ENCODE measurements around the gene MAML2. TPM values are rescaled to one million over a fixed set of nuclear protein-coding genes. Genes with fewer than 3 reads are reported as not detected.

Gene MAML2
- total and polyA plus RNA-seq, 2 of the 8 experiments (the other 6 are each of a cell fraction or from before 2014, with no cell fraction given): 3.8 to 6.6 TPM

- WGBS, 2 experiments (ENCODE audit: extremely low coverage in 1 of 2, insufficient coverage in 1 of 2, insufficient read length in 1 of 2, insufficient replicate concordance in 2 of 2, low coverage in 1 of 2, low lambda C conversion rate in 2 of 2, missing lambda C conversion rate in 1 of 2): 88% methylated on average over 5 of the region's 5 CpGs; no CpG with 5 or more reads in 1 of the 2 experiments
- H3K18ac ChIP-seq (ENCODE audit: extremely low read depth, low read length): no peak overlapping the region
- no peak overlapping the region for H2BK5ac ChIP-seq (ENCODE audit: low read depth, low read length)
- H3K79me1 ChIP-seq (ENCODE audit: low read depth, low read length): no peaks in the 10 kb centered on the region
- H4K8ac ChIP-seq (ENCODE audit: extremely low read depth, insufficient read depth, low read length): no peak overlapping the region
- H3K27me3 ChIP-seq (replicated peaks in 1 of 4; ENCODE audit: control insufficient read depth in 3 of 4, extremely low read depth in 1 of 4, insufficient read depth in 3 of 4, low read length in 3 of 4): no peaks in the 10 kb centered on the region
- POLR2A ChIA-PET (ENCODE audit: partially characterized antibody): interaction anchor here (1.2 kb wide), 1 partner anchor 10 kb away, joined by 6 read pairs; no protein-coding TSS in a partner anchor
- H2BK12ac ChIP-seq (ENCODE audit: low read depth, low read length): no peak overlapping the region
- no peaks in the 10 kb centered on the region for H3K9me3 ChIP-seq (ENCODE audit: insufficient read depth in 2 of 2, low read depth in 1 of 2, low read length in 1 of 2)
- no peak overlapping the region for H3K27ac ChIP-seq (ENCODE audit: low read depth, low read length)
- no peak overlapping the region for H3K9ac ChIP-seq (replicated peaks in 1 of 4; ENCODE audit: extremely low read depth in 1 of 4, low read depth in 3 of 4, low read length in 3 of 4)
- no peak overlapping the region for H2BK15ac ChIP-seq (ENCODE audit: low read length)
- H2AFZ ChIP-seq (ENCODE audit: low read length): no peak overlapping the region
- no peak for FAIRE-seq
- H3K23ac ChIP-seq (ENCODE audit: insufficient read length): no peak overlapping the region
- TF ChIP-seq POLR2AphosphoS5 (IDR thresholded peaks at IDR 0.05; ENCODE audit: low read depth, low read length): no peak
- no peak for TF ChIP-seq NANOG (IDR thresholded peaks at IDR 0.05; ENCODE audit: insufficient read depth, low read depth, low read length, poor library complexity, severe bottlenecking)
- no peak for TF ChIP-seq SUZ12 (IDR thresholded peaks at IDR 0.05; ENCODE audit: low read length)
- no peak for TF ChIP-seq JUND (IDR thresholded peaks at IDR 0.05; ENCODE audit: low read length)
- TF ChIP-seq RBBP5 (IDR thresholded peaks at IDR 0.05; ENCODE audit: borderline replicate concordance, low read depth, low read length): no peak
- TF ChIP-seq CBX5 (IDR thresholded peaks at IDR 0.05; ENCODE audit: low read depth, low read length): no peak
- no peak for TF ChIP-seq FOSL1 (IDR thresholded peaks at IDR 0.05; ENCODE audit: insufficient read depth, low read depth, low read length)
- TF ChIP-seq TEAD4 (IDR thresholded peaks at IDR 0.05; ENCODE audit: low read depth, low read length): no peak
- no peak for TF ChIP-seq USF2 (IDR thresholded peaks at IDR 0.05; ENCODE audit: low read length)
- TF ChIP-seq POLR2A (IDR thresholded peaks at IDR 0.05; ENCODE audit: control extremely low read depth in 1 of 2, low read depth in 2 of 2, low read length in 2 of 2): no peak
- TF ChIP-seq ATF2 (IDR thresholded peaks at IDR 0.05; ENCODE audit: low read length): no peak
- no peak overlapping the region for H3K4me2 ChIP-seq (ENCODE audit: insufficient read depth in 1 of 2, low read depth in 2 of 2, low read length in 2 of 2)
- H2BK20ac ChIP-seq (ENCODE audit: low read length): no peak overlapping the region
- no peak overlapping the region for H3K4ac ChIP-seq (replicated peaks; ENCODE audit: insufficient read length, low read depth, low read length)
- H4K91ac ChIP-seq (replicated peaks; ENCODE audit: insufficient read length, low read length): no peak overlapping the region
- no peak overlapping the region for H2AK5ac ChIP-seq (ENCODE audit: low read depth, low read length)
- CTCF ChIA-PET (ENCODE audit: partially characterized antibody): interaction anchor here (0.5 kb wide), 1 partner anchor 168 kb away, joined by 3 read pairs; no protein-coding TSS in a partner anchor
- no peak overlapping the region for H3K14ac ChIP-seq (ENCODE audit: insufficient read length)
- H4K5ac ChIP-seq (ENCODE audit: insufficient read length, low read depth, low read length): no peak overlapping the region
- no peak overlapping the region for H2BK120ac ChIP-seq (replicated peaks; ENCODE audit: low read depth, low read length)
- H3K4me3 ChIP-seq (ENCODE audit: extremely low read depth in 1 of 4, insufficient read depth in 2 of 4, low read depth in 3 of 4, low read length in 4 of 4): no peak overlapping the region
- peaks cover 0 to 1% (median under 1%) of the 10 kb centered on the region in 4 experiments; a peak in 3 of 7 replicates for H3K4me1 ChIP-seq (replicated peaks in 1 of 4; ENCODE audit: control insufficient read depth in 3 of 4, insufficient read depth in 4 of 4, low read length in 3 of 4)
- H3K56ac ChIP-seq (replicated peaks; ENCODE audit: insufficient read length, low read depth, low read length): no peak overlapping the region
- H3K79me2 ChIP-seq (ENCODE audit: control insufficient read depth in 1 of 2, insufficient read depth in 2 of 2, low read length in 2 of 2): no peaks in the 10 kb centered on the region
- 0 out of 8 replicates have a peak, but pooled peaks cover 0 to 3% (median 0%) of the 10 kb centered on the region in 4 experiments for H3K36me3 ChIP-seq (ENCODE audit: control insufficient read depth in 2 of 4, insufficient read depth in 4 of 4, low read length in 3 of 4)
- no peaks in the 10 kb centered on the region for H4K20me1 ChIP-seq (replicated peaks in 1 of 2; ENCODE audit: control insufficient read depth in 1 of 2, insufficient read depth in 2 of 2, low read length in 2 of 2)
- DNase-seq (ENCODE audit: low read depth in 1 of 2, low spot score in 2 of 2): no peak
- H3K23me2 ChIP-seq (ENCODE audit: low read depth, low read length): no peaks in the 10 kb centered on the region
Observed at GRCh38 chr11:96090711-96091110, 252.3 kb downstream of the MAML2 start.
